GM15510 (cell line): ENCODE measurements around the gene SEC14L2.

ENCODE experiments used
- POLR2A ChIP-seq: IDR thresholded peaks from 3 replicates; pipeline ENCODE4 v1.6.1; 2011; ENCODE audit warnings: borderline replicate concordance; ENCODE audit not compliant: insufficient read length; ENCODE audit errors: extremely low read depth

Gene SEC14L2

DNA sequence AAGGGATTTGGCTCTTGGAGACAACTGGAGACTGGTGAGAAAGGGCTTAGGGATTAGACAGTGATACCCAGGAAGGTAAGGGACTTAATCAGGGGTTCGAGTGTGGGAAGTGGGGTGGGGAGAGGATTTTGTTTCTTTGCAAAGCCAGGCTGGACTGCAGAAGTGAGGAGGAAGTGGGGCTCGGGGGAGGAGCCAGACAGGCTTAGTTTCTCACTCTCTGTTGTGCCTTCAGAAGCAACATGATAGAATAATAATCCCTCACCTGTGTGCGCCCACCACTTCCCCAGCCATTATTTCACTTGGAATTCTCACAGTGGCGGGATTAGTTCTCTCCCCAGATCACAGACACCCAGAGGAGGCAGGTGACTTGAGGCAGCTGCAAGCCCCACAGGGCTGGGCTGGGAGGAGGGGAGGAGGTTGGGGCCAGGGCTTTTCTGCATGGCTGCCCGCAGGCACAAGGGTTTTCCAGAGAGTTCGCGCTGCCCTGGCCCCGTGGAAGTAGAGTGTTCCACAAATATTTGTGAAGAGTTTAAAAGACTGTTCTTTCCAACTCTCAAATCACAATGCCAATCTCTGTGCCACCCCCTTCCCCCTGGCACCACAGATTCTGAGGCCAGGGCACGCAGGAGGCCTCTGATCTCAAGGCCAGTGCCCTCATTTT, 4.0 kb upstream of the SEC14L2 start:
- no peak for TF ChIP-seq POLR2A

- TF ChIP-seq POLR2A, result no peak
Measured at GRCh38 chr22:30393322-30393680, 3.5 kb upstream of the SEC14L2 start.

DNA sequence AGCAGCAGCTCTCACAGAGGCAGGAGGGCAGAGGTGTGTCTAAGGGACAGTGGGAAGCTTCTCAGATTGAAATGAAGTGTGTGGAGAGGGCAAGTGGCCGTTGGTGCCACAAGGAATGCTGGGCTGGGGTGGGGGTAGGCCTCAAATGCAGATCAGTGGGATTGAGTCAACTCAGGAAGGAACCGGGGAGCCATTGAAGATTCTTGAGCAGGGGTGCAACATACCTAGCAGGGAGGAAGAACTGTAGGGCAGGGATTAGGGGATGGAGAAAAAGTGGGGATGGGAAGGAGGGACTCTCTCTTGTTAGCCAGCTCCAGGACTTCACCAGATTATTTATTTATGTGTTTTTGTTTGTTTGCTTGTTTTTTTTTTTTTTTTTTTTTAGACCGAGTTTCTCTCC, 2.9 kb upstream of the SEC14L2 start:
- TF ChIP-seq POLR2A, result no peak

GRCh38 chr22:30397656-30398635, 1.1 kb downstream of the SEC14L2 start:
- TF ChIP-seq POLR2A, result no peak

DNA sequence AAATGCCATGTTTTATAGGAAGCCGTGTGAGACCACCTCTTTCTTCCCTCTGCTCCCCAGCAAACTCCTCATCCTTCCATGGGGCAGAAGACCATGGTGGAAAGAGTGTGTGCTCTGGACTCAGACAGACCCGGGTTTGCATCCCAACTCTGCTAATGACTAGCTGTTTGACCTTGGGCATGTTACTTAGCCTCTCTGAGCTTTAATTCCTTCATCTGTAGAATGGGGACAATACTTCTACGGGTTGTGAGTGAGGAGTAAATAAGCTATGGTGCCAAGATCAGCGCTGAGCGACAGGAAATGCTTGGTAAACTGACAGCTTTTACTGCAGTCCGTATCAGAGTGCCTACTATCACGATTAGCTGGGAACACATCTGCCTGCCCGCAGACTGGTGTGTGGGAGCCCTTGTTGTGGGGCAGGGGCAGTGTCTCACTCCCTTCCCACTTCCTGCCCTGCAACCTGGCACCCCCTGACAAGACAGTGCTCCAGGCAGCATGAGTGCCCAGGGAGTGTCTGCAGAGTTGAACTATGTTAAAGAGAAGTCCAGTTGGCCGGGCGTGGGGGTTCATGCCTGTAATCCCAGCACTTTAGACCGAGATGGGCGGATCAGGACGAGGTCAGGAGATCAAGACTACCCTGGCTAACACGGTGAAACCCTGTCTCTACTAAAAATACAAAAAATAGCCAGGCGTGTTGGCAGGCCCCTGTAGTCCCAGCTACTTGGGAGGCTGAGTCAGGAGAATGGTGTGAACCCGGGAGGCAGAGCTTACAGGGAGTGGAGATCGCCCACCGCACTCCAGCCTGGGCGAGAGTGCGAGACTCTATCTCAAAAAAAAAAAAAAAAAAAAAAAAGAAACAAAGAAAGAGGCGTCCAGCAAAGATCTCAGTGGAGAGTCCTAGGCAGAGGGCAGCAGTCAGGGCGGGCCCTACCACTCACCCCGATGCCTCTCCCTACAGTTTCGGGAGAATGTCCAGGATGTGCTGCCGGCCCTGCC, 2.2 kb downstream of the SEC14L2 start:
- TF ChIP-seq POLR2A, result no peak

DNA sequence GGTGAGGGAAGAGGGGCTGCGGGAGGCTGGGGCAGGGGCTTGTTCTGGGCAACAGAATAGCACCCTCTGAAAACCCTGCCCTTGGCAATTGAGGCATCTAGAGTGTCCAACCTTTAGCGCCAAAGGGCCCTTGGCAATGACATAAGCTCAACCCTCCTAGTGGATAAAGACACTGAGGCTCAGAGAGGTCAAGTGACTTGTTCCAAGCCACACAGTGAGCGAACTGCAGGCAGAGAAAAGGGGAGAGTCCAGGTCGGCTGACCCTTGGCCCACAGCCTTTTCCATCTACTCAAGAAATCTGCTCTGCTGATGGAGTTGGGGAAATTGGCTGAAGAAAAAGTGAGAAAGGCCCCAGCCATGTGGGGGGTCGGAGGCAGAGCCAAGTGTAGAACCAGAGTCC, 2.9 kb downstream of the SEC14L2 start:
- no peak for TF ChIP-seq POLR2A

DNA sequence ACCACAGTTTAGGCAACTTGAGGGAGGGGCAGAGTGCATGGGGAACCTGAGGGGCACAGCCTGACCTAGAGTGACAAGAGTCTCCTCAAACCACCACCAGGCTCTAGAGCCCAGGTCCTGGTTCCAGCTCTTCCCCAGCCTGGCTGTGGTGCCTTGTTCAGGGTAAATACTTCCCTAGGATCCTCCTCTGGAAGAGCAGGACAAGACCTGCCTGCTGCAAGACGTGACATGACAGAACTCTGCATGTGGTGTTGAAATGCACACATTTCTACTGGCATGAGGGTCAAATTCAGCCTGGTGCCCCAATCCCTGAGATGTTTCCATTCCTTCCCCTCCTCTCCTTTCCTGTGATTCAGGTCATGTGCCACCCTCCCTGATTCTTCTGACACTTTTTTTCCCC, 3.3 kb downstream of the SEC14L2 start:
- no peak for TF ChIP-seq POLR2A

DNA sequence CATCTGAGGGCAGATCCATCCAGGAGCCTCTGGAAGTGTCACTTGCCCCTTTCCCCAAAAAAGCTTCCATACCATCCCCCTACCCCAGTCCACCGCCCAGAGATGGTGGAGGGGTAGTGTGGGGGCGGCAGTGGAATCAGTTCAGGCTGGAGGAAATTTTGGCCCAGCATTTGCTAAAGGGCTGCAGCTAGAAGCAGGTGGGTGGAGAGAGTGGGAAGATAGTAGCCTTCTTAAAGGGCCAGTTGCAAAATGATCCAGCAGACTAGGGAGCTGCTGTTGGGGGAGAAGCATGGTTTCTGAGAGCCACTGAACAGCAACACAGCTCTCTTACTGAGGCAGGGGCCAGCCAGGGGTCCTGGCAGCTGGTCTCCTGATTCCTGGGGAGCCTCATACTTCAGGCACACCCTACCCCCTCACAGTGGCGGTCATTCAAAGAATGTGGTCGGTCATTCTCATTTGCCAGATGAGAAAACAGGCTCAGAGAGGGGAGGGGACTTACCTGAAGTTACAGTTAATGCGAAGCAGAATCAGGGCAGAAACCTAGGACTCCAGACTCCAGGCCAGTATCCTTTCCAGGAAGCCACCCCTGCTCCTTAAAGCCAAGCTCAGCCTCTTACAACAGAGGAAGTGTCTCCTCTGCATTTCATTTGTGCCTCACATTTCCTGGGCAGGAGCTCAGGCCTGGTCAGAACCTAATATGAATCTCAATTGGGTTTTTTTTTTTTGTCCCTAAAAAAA, 5.4 kb downstream of the SEC14L2 start:
- no peak for TF ChIP-seq POLR2A

- no peak for TF ChIP-seq POLR2A
Measured at GRCh38 chr22:30404307-30404706, 7.5 kb downstream of the SEC14L2 start.

DNA sequence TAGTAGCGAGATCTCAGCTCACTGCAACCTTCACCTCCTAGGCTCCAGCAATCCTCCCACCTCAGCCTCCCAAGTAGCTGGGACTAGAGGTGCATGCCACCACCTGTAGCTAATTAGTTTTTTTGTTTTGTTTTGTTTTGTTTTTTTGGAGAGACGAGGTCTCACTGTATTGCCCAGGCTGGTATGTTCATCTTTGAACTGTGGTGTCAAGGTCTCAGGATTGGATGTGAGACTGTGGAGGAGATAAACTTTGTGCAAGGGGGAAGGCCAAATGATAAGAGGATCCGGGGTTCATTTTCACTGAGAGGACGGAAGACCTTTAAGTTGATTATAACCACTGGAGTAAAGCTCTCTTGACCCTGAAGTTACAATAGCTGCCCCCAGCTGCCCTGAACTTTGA, 8.9 kb downstream of the SEC14L2 start:
- TF ChIP-seq POLR2A, result no peak

GRCh38 chr22:30406400-30406799, 9.6 kb downstream of the SEC14L2 start:
- TF ChIP-seq POLR2A, result no peak

DNA sequence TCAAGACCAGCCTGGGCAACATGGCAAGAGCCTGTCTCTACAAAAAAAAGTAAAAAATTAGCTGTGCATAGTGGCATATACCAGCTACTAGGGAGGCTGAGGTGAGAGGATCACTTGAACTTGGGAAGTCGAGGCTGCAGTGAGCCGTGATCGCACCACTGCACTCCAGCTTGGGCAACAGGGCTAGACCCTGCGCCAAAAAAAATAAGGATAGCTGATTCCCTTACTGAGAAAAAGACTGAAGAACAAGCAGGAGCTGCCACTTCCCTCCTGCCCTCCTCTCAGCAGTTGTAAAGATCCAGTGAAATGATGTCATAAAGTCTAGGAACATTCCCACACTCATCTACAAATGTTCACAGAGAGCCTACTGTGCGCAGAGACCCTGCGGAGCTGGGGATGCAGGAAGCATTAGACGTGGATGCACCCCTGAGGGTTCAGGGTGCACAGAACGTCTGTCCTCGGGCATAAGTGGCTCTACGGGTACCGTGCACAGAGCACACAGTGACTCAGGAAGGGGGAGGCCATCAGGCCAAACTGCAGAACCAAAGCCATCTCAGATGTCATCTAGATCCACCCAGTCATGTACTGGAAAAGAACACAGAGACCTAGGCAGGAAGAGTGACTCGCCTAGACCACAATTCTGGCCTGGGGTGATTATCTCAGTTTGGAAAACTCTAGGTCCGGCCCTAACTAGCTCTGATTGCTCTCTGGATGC, 11.7 kb downstream of the SEC14L2 start:
- no peak for TF ChIP-seq POLR2A

DNA sequence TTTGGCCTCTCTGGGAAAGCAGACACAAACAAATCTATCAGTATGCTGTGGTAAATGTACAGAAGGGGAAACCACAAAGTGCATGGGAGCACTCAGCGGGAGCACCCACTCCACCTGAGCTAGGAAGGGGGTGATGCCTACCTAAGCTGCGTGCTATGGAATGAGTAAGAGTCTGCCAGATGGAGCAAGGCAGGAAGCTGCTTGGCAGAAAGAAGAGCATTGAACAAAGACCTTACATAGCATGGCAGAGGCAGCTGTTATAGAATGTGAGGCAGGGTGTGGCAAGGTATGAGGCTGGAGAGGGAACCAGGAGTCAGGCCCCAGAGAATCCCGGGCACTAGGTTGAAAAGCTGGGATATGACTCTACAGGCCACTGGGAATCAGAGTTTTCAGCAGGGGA, 15.0 kb downstream of the SEC14L2 start:
- no peak for TF ChIP-seq POLR2A
